HG03159 (cell line): ENCODE results near the gene TNFAIP8L2.
"Not testable (repeated sequence)": the region's sequence is repeated elsewhere in the genome, so short reads cannot be mapped to it uniquely, and the experiment has no call there.

ENCODE experiments used
- ATAC-seq: cut with Tn5 transposase; IDR thresholded peaks from one replicate; pipeline ENCODE4 v1.9.1; 2021; ENCODE audit warnings: mild to moderate bottlenecking, moderate library complexity; ENCODE audit not compliant: unreplicated experiment

The TNFAIP8L2 gene

GRCh38 chr1:151187205-151187604 is 30.8 kb downstream of the TNFAIP8L2 start:
- ATAC-seq: no peak

- ATAC-seq: not testable (repeated sequence)
These were observed 32.2 kb downstream of the TNFAIP8L2 start for GRCh38 chr1:151188667-151189066.

DNA sequence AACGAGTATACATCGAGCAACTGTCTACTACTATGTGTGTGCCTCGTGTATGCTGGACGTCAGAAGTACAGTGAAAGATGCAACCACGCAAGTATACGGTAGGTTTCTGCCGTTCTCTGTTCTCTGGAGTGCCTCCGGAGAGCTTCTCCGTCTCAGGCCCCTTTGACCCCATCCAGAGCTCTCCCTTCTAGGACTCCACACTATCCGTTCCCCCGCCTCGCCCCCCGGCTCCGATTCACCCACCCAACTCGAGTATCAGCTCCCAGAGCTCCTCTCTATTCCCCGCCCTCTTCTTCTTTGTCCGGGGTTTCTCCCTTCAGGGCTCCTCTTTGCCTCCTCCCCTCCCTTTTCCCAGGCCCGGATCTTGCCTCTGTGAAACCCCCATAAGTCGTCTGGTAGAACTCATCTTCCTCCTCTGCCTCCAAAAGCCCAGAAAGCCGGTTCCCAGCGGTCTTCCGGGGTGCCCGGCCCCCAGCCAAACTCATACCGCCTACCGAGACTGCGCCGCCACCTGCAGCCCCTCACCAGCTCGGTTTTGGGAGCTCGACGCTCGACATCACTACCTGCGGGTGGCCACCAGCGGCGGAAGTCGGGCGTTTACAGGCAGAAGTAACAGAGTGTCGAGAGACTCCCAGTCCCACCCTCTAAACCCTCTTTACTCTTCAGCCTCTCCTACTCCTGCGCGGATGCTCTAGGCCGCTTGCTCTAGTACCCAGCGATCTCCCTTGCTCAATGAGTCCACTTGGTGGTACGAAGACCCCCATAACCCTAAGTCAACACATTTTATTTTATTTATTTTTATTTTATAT is 33.4 kb downstream of the TNFAIP8L2 start, which contains the start of gene VPS72:
Gene VPS72, minus strand, starts transcription at position 561 of the 809 bp plus-strand sequence. Its CDS starts 76 bp downstream, at position 485.
- ATAC-seq: peak; percentile 90

GRCh38 chr1:151192047-151192446 is 35.6 kb downstream of the TNFAIP8L2 start:
- no peak for ATAC-seq

- no peak for ATAC-seq
These were observed 36.9 kb downstream of the TNFAIP8L2 start for GRCh38 chr1:151193304-151193703.

GRCh38 chr1:151193856-151194255 is 37.4 kb downstream of the TNFAIP8L2 start:
- no peak for ATAC-seq

GRCh38 chr1:151194894-151195594 is 38.6 kb downstream of the TNFAIP8L2 start:
- ATAC-seq: not testable (repeated sequence)

- no peak for ATAC-seq
These were observed 39.9 kb downstream of the TNFAIP8L2 start for GRCh38 chr1:151196292-151196800.

- no peak for ATAC-seq
These were observed 41.4 kb downstream of the TNFAIP8L2 start for GRCh38 chr1:151197863-151198253.

GRCh38 chr1:151198254-151199127 is 42.0 kb downstream of the TNFAIP8L2 start, which contains the start of gene PIP5K1A:
Gene PIP5K1A, plus strand, starts transcription at chr1:151198552. Its CDS starts 445 bp downstream, at chr1:151198997.
- peak; percentile 90 for ATAC-seq

GRCh38 chr1:151199873-151200581 is 43.6 kb downstream of the TNFAIP8L2 start:
- ATAC-seq: no peak

DNA sequence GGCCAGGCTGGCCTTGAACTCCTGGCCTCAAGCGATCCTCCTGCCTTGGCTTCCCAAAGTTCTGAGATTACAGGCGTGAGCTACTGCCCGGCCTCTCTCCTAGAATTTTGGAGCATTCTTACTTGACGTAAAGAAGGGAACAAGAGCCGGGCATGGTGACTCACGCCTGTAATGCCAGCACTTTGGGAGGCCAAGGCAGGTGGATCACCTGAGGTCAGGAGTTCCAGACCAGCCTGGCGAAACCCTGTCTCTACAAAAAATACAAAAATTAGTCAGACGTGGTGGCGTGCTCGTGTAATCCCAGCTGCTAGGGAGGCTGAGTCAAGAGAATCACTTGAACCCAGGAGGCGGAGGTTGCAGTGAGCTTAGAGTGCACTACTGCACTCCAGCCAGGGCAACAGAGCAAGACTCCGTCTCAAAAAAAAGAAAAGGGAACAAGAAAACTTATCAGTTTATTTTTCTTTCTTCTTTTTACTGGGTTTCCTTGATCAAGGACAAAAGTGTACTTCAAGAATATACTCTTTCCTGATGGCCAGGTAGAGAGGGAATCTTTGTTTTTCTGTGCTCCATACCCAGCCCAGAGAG is 49.0 kb downstream of the TNFAIP8L2 start:
- not testable (repeated sequence) for ATAC-seq
